Progenitor cell of endocrine pancreas (in vitro differentiated cells): ENCODE measurements around the gene SLC47A2. TPM values are rescaled to one million over a fixed set of nuclear protein-coding genes. Genes with fewer than 3 reads are reported as not detected.

ENCODE experiments used
- DNase-seq: peaks from one replicate; pipeline ENCODE4 v3.0.0; 2021; ENCODE audit warnings: low spot score; ENCODE audit not compliant: unreplicated experiment
- H3K27ac Mint-ChIP-seq: 2 replicates; pipeline ENCODE4 v1.8.0; 2021; ENCODE audit warnings: mild to moderate bottlenecking, moderate library complexity, mixed read lengths
- H3K27me3 Mint-ChIP-seq: 2 replicates; pipeline ENCODE4 v1.8.0; 2021; ENCODE audit warnings: mixed read lengths
- H3K36me3 Mint-ChIP-seq: 2 replicates; pipeline ENCODE4 v1.8.0; 2022; ENCODE audit warnings: mixed read lengths; ENCODE audit not compliant: insufficient read depth
- H3K4me1 Mint-ChIP-seq: 2 replicates; pipeline ENCODE4 v1.8.0; 2021; ENCODE audit warnings: low read depth, mixed read lengths
- H3K4me3 Mint-ChIP-seq: 2 replicates; pipeline ENCODE4 v1.8.0; 2021; ENCODE audit warnings: low read depth, mild to moderate bottlenecking, moderate library complexity, mixed read lengths
- H3K9me3 Mint-ChIP-seq: 2 replicates; pipeline ENCODE4 v1.8.0; 2021; ENCODE audit warnings: low read depth, mixed read lengths
- total RNA-seq: library from RNA; stranded (reverse); gene quantifications from 2 replicates; pipeline ENCODE4 v1.2.1, GENCODE V29; 2021
- TF ChIP-seq, protein P1 (sequence below): fragments of 200-600 bp; sonication (generic); IDR thresholded peaks from one replicate; pipeline ENCODE4 v1.5.0; 2021; ENCODE audit warnings: antibody characterized with exemption, mild to moderate bottlenecking; ENCODE audit not compliant: unreplicated experiment

SLC47A2 gene
- total RNA-seq, 1 donor from 2014 or later, result not detected

DNA sequence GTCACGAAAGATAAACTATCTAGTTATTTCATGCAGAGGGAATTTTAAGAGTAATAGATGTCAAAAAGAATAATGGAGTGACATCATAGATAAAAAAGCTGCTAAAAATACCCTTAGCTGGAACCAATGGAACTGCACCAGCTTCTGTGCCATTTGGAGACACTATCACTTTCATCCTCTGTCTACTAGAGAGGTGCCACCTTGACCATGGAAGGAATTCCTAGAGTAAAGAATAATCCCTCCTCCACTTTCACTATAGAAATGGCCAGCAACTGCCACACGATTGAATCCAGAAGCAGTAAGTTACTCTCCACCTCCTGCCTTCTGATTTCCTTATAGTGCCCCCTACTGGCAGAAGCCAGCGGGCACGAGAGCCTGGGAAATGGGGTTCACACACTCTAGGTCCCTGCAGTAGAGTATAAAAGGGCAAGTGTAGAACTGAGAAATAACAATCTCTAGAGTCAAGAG lies 70.6 kb downstream of the SLC47A2 start:
- Mint-ChIP-seq H3K9me3 (no peaks in the 10 kb centered on the region), H3K27ac (peak overlapping the region; percentile 87), H3K4me1 (peaks cover 48% of the 10 kb centered on the region), H3K4me3 (peak overlapping the region; percentile 56), H3K36me3 (no peaks in the 10 kb centered on the region), H3K27me3 (peaks cover 2% of the 10 kb centered on the region)
- DNase-seq, result no peak
- TF ChIP-seq, protein P1, sequence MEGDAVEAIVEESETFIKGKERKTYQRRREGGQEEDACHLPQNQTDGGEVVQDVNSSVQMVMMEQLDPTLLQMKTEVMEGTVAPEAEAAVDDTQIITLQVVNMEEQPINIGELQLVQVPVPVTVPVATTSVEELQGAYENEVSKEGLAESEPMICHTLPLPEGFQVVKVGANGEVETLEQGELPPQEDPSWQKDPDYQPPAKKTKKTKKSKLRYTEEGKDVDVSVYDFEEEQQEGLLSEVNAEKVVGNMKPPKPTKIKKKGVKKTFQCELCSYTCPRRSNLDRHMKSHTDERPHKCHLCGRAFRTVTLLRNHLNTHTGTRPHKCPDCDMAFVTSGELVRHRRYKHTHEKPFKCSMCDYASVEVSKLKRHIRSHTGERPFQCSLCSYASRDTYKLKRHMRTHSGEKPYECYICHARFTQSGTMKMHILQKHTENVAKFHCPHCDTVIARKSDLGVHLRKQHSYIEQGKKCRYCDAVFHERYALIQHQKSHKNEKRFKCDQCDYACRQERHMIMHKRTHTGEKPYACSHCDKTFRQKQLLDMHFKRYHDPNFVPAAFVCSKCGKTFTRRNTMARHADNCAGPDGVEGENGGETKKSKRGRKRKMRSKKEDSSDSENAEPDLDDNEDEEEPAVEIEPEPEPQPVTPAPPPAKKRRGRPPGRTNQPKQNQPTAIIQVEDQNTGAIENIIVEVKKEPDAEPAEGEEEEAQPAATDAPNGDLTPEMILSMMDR, result peak; percentile 61

DNA sequence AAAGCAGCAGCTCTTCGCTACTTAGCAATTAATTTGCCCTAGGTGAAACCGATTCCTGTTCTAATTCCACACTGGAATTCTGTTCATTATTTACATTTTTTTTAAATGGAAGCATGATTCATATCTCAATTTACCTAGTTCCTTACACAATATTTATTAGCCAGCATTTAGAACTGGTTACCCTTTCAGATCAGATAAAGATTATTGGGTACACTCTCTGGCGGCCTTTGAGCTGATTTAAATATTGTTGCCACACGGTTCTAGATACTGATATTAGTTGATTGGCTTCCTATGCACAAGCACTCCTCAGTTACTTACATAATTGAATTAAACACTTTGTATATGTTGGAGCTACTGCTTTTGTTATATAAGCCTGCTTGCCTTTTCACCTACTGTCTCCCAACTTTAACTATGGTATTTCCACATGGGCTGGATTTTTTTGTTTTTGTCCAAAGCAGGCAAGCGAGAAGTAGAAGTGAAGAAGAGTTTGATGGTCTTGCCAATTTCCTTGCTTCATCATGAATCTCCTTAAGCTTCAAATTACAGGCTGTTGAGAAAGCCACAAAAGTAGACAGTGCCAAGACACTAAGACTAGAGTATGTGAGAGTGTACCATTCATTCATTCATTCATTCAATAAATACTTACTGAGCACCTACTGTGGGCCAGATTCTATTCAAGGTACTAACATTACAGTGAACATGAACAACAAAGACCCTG lies 71.7 kb downstream of the SLC47A2 start:
- H3K4me3 Mint-ChIP-seq, result no peak overlapping the region
- H3K4me1 Mint-ChIP-seq, result peaks cover 44% of the 10 kb centered on the region

DNA sequence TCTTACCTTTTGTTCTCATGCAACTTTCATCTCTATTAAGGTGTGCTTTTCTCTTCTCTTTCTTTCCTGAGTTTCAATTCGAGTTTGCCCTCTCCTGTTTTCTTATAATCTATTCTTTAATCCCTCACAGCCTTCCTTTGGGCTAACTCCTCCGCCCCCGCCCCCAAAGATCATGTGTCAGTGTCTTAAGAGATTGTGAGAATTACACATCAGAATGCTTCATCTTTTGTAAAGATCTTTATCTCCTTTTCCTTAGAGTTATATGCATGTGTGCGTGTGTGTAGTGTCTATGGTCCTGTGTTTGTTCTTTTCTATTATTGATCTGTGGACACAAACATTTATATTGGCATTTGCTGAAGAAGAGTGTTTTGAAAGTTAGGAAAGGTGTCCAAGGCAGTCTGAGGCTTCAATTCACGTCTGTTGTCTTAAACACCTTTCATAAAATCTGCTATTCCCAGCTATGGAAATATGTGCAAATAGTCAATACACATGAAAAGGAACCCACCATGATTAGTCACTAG lies 74.0 kb downstream of the SLC47A2 start:
- peak overlapping the region; percentile 14 for H3K27ac Mint-ChIP-seq
- no peak for DNase-seq
- peaks cover 2% of the 10 kb centered on the region for H3K27me3 Mint-ChIP-seq
- no peak overlapping the region for H3K4me3 Mint-ChIP-seq
- TF ChIP-seq, protein P1, result no peak
- no peaks in the 10 kb centered on the region for H3K36me3 Mint-ChIP-seq
- no peaks in the 10 kb centered on the region for H3K9me3 Mint-ChIP-seq
- peaks cover 34% of the 10 kb centered on the region for H3K4me1 Mint-ChIP-seq

More for the DNA sequence above, 71.7 kb downstream of the SLC47A2 start:
- DNase-seq, result no peak
- no peaks in the 10 kb centered on the region for H3K9me3 Mint-ChIP-seq
- no peak overlapping the region for H3K27ac Mint-ChIP-seq
- peaks cover 2% of the 10 kb centered on the region for H3K27me3 Mint-ChIP-seq
- no peaks in the 10 kb centered on the region for H3K36me3 Mint-ChIP-seq
- TF ChIP-seq, protein P1, result no peak

DNA sequence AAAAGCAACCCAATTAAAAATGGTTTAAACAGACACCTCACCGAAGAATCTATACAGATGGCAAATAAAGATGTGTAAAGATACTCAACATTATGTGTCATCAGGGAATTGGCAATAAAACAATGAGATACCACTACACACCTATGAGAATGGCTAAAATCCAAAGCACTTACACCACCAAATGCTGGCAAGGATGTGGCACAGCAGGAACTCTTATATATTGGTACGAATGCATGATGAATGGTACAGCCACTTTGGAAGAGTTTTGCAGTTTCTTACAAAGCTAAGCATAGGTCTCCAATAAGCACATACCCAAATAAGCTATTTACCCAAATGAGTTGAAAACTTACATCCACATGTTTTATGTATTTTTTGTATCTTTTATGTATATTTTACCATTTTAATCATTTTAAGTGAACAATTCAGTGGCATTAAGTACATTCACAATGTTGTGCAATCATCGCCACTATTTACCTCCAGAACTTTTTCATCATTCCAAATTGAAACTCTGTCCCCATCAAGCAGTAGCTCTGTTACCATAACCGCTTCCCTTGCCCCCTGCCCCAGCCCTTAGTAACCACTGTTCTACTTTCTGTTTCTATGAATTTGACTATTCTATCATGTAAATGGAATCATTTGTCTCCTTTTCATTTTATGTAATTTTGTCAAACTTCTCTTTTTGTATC lies 74.6 kb downstream of the SLC47A2 start:
- no peak overlapping the region for H3K4me3 Mint-ChIP-seq
- H3K4me1 Mint-ChIP-seq, result peaks cover 28% of the 10 kb centered on the region
- H3K9me3 Mint-ChIP-seq, result no peaks in the 10 kb centered on the region
- no peak for DNase-seq
- peaks cover 2% of the 10 kb centered on the region for H3K27me3 Mint-ChIP-seq
- H3K36me3 Mint-ChIP-seq, result no peaks in the 10 kb centered on the region
- H3K27ac Mint-ChIP-seq, result no peak overlapping the region
- TF ChIP-seq, protein P1, result no peak

DNA sequence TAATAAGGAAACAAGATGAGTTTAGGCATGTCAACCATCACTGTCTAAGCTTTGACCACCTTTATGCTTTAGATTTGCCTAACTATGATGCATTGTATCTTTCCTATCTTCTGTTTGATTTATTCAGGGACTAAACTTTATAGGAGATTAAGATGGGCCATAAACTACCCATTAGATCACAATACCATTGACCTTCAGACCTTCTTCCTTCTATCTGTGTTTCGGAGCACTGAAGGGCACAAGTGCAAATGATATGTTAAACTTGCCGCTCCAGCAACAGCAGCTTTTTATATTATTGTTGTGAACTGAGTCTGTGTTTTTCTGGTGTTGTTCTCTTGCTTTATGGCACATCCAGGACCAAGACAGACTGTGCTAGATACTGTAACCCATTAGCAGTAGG lies 84.5 kb downstream of the SLC47A2 start:
- Mint-ChIP-seq H3K27ac (no peak overlapping the region), H3K9me3 (no peaks in the 10 kb centered on the region), H3K4me1 (no peaks in the 10 kb centered on the region), H3K36me3 (no peaks in the 10 kb centered on the region), H3K27me3 (no peaks in the 10 kb centered on the region), H3K4me3 (no peak overlapping the region)
- TF ChIP-seq, protein P1, result no peak
- DNase-seq, result no peak
